HG03135 (cell line): Measurements from ENCODE around the gene TERB2.
"Not testable (repeated sequence)": the region's sequence is repeated elsewhere in the genome, so short reads cannot be mapped to it uniquely, and the experiment has no call there.

Experiments used
- ATAC-seq: cut with Tn5 transposase; IDR thresholded peaks from one replicate; pipeline ENCODE4 v1.9.1; 2021; ENCODE audit warnings: mild to moderate bottlenecking, moderate library complexity; ENCODE audit not compliant: unreplicated experiment

TERB2 gene

DNA sequence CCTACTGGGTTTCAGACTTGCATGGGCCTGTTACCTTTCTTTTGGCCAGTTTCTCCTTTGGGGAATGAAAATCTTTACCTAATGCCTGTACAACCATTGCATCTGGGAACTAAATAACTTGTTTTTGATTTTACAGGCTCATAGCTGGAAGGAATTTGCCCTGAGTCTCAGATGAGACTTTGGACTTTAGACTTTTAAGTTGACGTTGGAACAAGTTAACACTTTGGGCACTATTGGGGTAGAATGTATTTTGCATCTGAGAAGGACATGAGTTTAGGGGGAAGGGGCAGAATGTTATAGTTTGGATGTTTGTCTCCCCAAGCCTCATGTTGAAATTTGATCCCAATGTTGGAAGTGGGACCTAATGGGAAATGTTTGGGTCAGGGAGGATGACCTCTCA, 44.7 kb downstream of the TERB2 start:
- not testable (repeated sequence) for ATAC-seq

DNA sequence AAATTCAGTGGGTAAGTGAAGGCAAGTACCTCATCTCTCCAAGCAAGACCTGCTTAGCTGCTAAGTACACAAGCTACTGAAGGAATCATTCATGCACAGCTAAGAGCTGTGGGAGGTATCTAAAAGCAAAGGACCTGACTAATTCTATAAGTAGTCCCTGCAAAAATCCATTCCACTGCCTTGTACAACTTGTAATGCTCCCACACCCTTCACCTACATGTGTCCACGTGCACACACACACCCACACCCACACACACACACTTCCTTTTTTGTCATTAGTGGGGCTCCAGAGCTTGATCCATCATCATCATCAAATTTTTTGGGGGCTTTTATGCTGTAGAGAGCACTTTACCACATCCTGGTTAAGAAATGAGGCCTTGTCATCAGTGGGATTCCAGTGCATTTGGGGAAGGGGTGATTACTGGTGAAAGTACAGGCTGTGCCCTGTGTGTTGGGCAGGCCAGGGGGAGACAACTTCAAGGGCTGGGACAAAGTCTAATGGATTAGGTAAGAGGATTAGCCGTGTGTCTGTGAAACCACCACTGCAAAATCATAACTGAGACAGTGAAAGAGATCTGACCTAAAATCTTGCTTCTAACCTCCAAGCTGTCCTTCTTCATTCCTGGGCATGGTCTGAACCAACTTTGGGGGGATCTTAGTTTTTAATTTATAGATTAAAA, 47.4 kb downstream of the TERB2 start:
- not testable (repeated sequence) for ATAC-seq

DNA sequence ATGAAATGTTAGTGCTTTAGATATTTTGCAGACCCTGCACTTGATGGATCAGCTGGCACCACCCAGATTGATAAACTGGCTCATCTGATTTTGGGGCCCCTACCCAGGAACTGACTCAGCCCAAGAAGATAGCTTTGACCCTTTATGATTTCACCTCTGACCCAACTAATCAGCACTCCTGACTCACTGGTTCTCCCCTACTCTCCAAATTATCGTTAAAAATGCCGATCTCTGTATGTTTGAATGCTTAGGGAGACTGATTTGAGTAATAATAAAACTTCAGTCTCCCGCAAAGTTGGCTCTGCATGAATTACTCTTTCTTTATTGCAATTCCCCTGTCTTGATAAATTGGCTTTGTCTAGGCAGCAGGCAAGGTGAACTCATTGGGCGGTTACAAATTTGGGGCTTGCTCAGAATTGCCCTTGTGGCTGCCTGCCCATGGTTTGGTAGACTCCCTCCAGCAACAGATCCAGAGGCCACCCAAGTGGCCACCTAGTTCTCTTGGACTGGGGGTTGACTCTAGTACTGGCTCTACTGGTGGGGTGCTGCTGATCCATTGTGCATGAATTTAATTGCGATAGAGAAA, 48.2 kb downstream of the TERB2 start:
- ATAC-seq, result not testable (repeated sequence)

DNA sequence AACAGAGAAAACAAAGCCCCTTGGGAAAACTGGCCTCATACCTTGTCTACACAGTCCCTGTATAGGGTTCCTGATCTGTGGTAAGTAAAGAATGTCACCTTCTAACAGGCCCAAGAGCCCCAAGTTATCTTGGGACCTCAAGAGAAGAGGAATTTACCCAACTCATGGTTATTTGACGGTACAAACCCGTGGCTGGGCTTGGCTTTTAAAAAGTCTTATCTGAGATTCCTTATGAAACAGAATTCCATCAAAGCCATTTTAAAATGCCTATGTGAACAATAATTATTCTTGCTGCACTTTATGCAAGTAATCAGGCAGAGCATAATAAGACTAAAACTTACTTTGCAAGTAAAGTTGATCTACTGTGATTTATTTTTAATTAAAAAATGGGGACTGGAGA, 52.6 kb downstream of the TERB2 start:
- ATAC-seq, result no peak

DNA sequence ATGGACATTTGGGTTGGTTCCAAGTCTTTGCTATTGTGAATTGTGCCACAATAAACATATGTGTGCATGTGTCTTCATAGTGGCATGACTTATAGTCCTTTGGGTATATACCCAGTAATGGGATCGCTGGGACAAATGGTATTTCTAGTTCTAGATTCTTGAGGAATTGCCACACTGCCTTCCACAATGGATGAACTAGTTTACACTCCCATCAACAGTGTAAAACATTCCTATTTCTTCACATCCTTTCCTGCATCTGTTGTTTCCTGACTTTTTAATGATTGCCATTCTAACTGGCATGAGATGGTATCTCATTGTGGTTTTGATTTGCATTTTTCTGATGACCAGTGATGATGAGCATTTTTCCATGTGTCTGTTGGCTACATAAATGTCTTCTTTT, 58.6 kb downstream of the TERB2 start:
- not testable (repeated sequence) for ATAC-seq

DNA sequence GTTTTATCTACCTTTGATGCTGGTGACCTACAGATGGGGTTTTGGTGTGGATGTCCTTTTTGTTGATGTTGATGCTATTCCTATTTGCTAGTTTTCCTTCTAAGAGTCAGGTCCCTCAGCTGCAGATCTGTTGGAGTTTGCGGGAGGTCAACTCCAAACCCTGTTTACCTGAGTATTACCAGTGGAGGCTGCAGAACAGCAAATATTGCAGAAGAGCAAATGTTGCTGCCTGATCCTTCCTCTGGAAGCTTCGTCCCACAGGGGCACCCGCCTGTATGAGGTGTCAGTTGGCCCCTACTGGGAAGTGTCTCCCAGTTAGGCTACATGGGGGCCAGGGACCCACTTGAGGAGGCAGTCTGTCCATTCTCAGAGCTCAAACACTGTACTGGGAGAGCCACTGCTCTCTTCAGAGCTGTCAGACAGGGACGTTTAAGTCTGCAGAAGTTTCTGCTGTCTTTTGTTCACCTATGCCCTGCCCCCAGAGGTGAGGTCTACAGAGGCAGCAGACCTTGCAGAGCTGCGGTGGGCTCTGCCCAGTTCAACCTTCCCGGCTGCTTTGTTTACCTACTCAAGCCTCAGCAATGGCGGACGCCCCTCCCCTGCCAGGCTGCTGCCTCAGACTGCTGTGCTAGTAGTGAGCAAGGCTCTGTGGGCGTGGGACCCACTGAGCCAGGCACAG, 63.9 kb downstream of the TERB2 start:
- ATAC-seq, result not testable (repeated sequence)

DNA sequence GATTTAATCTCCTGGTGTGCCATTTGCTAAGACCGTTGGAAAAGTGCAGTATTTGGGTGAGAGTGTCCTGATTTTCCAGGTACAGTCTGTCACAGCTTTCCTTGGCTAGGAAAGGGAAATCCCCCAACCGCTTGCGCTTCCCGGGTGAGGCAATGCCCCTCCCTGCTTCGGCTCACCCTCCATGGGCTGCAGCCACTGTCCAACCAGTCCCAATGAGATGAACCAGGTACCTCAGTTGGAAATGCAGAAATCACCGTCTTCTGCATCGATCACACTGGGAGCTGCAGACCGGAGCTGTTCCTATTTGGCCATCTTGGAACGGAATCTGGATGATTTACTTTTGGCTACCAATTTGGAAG, 64.4 kb downstream of the TERB2 start:
- ATAC-seq, result not testable (repeated sequence)

DNA sequence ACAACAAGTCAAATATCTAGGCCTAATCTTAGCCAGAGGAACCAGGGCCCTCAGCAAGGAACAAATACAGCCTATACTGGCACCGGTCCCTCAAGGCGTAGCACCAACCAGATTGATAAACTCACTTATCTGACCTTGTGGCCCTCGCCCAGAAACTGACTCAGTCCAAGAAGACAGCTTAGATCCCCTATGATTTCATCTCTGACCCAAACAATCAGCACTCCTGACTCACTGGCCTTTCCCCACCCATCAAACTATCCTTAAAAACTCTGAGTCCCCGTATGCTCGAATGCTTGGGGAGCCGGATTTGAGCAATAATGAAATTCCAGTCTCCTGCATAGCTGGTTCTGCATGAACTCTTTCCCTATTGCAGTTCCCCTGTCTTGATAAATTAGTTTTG, 64.9 kb downstream of the TERB2 start:
- ATAC-seq, result no peak

DNA sequence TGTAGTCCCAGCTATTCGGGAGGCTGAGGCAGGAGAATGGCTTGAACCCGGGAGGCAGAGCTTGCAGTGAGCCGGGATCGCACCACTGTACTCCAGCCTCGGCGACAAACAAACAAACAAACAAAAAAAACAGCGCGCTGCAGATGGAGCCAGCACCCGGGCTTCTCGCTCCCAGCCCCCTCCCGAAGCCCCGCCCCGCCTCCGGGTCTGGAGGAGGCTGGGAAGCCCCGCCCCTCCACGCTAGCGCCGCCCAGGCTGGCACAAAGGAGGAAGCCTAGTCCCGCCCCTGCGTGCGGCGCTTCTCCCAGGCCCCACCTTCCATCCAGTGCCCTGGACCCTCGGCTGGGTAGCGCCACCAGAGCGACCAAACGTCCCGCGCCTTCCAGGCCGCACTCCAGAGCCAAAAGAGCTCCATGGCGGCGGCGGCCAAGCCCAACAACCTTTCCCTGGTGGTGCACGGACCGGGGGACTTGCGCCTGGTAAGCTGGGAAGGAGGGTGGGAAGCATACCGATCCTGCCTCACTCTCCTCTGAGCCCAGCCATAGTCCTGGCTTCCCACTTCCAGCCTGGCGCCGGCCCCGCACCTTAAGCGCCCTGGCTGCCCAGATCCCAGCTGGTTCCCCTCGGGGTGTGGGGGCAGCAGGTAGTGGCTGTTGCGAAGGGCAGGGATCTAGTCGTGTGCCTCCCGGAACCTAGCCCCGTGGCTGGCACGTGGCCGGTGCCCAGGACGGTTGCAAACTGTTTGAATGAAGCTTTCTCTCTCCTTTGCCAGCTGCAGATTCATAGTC, 66.6 kb downstream of the TERB2 start, which contains the start of gene SORD:
SORD (plus strand) TSS at position 325 of the 788 bp plus-strand sequence; CDS start at position 414, 89 bp downstream.
- ATAC-seq, result peak; percentile 90

DNA sequence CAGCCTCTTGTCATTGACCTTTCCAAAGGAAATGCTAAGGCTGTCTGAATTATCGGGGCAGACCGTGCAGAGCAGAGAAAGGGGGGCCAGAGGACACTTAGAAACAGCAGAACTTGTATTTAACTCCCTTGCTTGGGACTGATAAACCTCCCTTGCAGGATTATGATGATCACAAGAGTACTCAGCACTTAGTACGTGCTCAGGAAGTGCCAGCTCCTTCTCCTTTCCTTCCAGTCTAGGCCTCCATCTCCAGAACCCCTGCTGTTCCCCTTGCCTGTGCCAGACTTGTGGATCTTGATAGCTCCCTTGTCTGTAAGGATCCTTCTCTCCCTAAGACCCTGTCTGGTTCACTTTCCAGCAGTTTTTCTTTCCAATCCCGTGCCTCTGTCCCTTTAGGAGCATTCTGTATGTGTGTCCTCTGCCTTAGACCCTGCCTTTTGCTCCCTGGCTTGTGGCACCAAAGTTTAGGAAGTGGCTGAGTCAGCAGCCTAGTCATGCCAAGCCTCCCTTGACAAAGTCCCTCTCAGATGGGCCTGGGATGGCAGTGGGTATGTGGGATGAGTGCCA, 67.3 kb downstream of the TERB2 start:
- no peak for ATAC-seq

DNA sequence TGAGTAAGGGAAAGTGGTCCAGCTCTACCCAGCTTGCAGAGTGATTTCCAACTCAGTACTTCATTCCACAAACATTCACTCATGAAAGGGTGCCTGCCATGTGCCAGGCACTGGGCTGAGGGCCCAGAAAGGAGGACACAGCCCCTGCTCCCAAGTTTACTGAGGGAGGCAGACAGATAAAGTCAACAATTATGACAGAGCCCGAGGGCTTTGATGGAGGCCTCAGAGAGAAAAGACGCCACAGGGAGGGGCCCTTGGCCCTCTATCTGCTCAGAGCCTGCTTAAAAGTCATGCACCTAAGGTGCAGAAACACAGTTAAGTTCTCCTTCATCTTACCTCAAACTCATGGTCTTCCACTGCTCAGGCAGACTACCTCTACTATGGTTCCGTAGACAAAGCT, 68.2 kb downstream of the TERB2 start:
- not testable (repeated sequence) for ATAC-seq

DNA sequence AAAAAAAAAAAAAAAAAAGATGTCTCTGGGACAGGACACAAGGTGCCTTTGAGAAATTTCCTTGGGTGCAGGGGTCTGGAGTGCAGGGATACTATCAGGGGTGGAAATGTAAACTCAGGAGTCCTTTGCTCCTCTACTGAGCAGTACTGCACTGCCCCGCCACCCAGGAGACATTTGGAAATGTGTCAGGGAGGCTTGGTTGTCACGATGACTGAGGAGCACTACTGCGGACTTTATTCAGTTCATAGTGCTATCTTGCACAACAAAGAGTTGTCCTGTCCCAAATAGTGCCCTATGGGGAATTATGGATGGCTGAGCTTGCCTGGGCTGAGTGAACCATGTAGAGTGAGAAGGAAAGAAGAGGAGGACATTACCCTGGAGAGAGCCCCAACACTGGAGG, 69.1 kb downstream of the TERB2 start:
- ATAC-seq, result not testable (repeated sequence)

DNA sequence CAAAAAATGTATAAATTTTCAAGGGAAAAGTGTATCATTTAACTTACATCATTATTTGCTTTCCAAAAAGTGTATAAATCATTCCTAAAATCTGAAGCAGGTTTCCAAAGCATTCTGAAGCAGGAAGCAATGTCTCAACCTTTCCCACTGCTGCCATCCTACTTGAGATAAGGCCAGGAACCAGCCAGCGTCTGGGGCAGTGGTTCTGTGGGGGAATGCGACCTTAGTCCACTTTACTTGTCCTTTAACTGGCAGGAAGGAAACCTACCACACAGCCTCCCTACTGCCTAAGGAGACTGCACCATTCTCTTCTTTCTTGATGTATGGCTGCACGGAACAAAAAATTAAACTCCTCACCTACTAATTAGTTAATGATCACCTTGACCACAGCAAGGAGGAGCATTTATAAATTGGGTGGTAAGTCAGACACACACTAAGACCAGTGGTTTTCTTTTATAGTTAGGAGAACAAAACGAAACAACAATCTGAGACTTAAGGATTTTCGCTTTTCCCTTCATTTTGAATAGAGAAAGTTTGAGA, 70.2 kb downstream of the TERB2 start:
- ATAC-seq, result no peak

DNA sequence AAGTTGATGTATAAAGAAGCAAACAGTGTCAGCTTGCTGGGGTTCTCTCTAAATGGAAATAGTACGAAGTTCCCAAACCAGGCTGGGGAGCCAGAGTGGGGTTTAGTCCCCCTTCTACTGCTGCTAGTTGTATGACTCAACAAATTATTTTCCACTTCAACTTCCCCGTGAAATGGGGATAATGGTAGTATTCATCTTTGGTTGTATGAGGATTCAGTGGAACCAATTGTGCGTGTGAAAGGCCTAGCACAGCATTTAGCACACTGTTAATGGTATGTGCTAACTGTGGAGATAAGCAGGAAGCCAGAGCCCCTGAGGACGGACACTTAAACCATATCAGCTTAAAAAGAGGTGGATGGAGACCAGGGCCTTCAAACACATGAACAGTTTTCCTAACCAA, 70.7 kb downstream of the TERB2 start:
- no peak for ATAC-seq
